ENCODE results near the gene SYT2. TPM values are rescaled to one million over a fixed set of nuclear protein-coding genes. Genes with fewer than 3 reads are reported as not detected.

Gene SYT2
- total and polyA plus RNA-seq, 10 of the 15 experiments (the other 5 are each of a cell fraction or from before 2014, with no cell fraction given) = not detected

- H3K4me1 ChIP-seq (ENCODE audit: control insufficient read depth, insufficient read depth, low read length) = peaks cover 10% of the 10 kb centered on the region
- no peak for ATAC-seq
- H4K20me1 ChIP-seq (ENCODE audit: control insufficient read depth, insufficient read depth) = 0 out of 2 replicates have a peak, but pooled peaks cover 4% of the 10 kb centered on the region
- H2AFZ ChIP-seq (ENCODE audit: control insufficient read depth, low read depth, low read length) = no peak overlapping the region
- DNase-seq (ENCODE audit: low read depth, low spot score) = no peak
- intact Hi-C loops (cut with micrococcal nuclease; ENCODE audit: unreplicated experiment) = no loop called here
- ChIA-PET SMC1A (ENCODE audit: uncharacterized antibody, unreplicated experiment) (interaction anchor here (1.0 to 6.6 kb wide), 6 partner anchors 8 to 128 kb away, joined by 3 to 50 read pairs (median 3); no protein-coding TSS in a partner anchor), RAD21 (ENCODE audit: unreplicated experiment) (interaction anchor here (0.9 to 2.3 kb wide), 3 partner anchors 14 to 66 kb away, joined by 3 to 16 read pairs (median 4); no protein-coding TSS in a partner anchor), POLR2A (interaction anchor here (1.0 kb wide), 1 partner anchor 40 kb away, joined by 3 read pairs; no protein-coding TSS in a partner anchor), CTCF (interaction anchor here (0.8 to 4.3 kb wide), 10 partner anchors 12 to 241 kb away, joined by 3 to 33 read pairs (median 4); no protein-coding TSS in a partner anchor)
- H3K9me3 ChIP-seq (replicated peaks; ENCODE audit: control insufficient read depth, insufficient read depth, low read length) = no peaks in the 10 kb centered on the region
- no peaks in the 10 kb centered on the region for H3K36me3 ChIP-seq (ENCODE audit: control insufficient read depth in 2 of 2, insufficient read depth in 2 of 2, low read length in 1 of 2)
- TF ChIP-seq WRNIP1 (IDR thresholded peaks at IDR 0.05; ENCODE audit: borderline replicate concordance, low read depth, low read length) (no peak), TCF7 (IDR thresholded peaks at IDR 0.05; ENCODE audit: borderline replicate concordance) (no peak), BCL3 (IDR thresholded peaks at IDR 0.05; ENCODE audit: borderline replicate concordance, insufficient read depth, low read depth, low read length, poor library complexity, severe bottlenecking) (no peak)
- no TSS peak for BruUV-seq (replicated peaks)
- H3K4me3 ChIP-seq = no peak overlapping the region
- H3K27me3 ChIP-seq (replicated peaks in 1 of 2; ENCODE audit: control insufficient read depth in 2 of 2, insufficient read depth in 2 of 2, low read length in 1 of 2) = no peaks in the 10 kb centered on the region
- H3K4me2 ChIP-seq (ENCODE audit: control insufficient read depth, insufficient read depth) = no peak overlapping the region
- no peaks in the 10 kb centered on the region for H3K79me2 ChIP-seq (ENCODE audit: control insufficient read depth, insufficient read depth, low read length)
- no peak overlapping the region for H3K27ac ChIP-seq (ENCODE audit: control insufficient read depth, insufficient read depth)
- in situ Hi-C loops (cut with MboI) = no loop called here
- FAIRE-seq = no peak
- no peak overlapping the region for H3K9ac ChIP-seq (ENCODE audit: control insufficient read depth, insufficient read depth, low read length)
Observed at GRCh38 chr1:202585590-202585933, 124.7 kb downstream of the SYT2 start.
